Loucy (cell line): ENCODE data around the gene GCLC.

Experiments used
- H2AFZ ChIP-seq: fragments of 200-600 bp; sonication (generic); 2 replicates; pipeline ENCODE4 v1.6.0; 2016; ENCODE audit warnings: antibody characterized with exemption, mild to moderate bottlenecking, low read length, moderate library complexity
- H3F3A ChIP-seq: fragments of 200-600 bp; 2 replicates; pipeline ENCODE4 v1.6.0; 2016; ENCODE audit warnings: antibody characterized with exemption, low read depth, mild to moderate bottlenecking
- H3K27me3 ChIP-seq: fragments of 200-600 bp; sonication (generic); 2 replicates; pipeline ENCODE4 v1.6.1; 2014; ENCODE audit warnings: low read length, mild to moderate bottlenecking; ENCODE audit not compliant: insufficient read depth, poor library complexity, severe bottlenecking
- H3K36me3 ChIP-seq: fragments of 200-600 bp; sonication (generic); 2 replicates; pipeline ENCODE4 v1.6.1; 2016; ENCODE audit warnings: low read length; ENCODE audit not compliant: insufficient read depth
- H3K4me1 ChIP-seq: fragments of 200-600 bp; sonication (generic); 2 replicates; pipeline ENCODE4 v1.5.1; 2014; ENCODE audit warnings: low read length, mild to moderate bottlenecking; ENCODE audit not compliant: insufficient read depth, poor library complexity, severe bottlenecking
- H3K4me2 ChIP-seq: fragments of 200-600 bp; sonication (generic); 2 replicates; pipeline ENCODE4 v1.6.0; 2014; ENCODE audit warnings: antibody characterized with exemption, low read length, low read depth, mild to moderate bottlenecking; ENCODE audit not compliant: poor library complexity, severe bottlenecking
- H3K4me3 ChIP-seq: fragments of 200-600 bp; sonication (generic); 2 replicates; pipeline ENCODE4 v1.5.1; 2014; ENCODE audit warnings: low read length, mild to moderate bottlenecking, mixed read lengths; ENCODE audit not compliant: poor library complexity, severe bottlenecking
- H3K79me2 ChIP-seq: fragments of 200-600 bp; sonication (generic); 2 replicates; pipeline ENCODE4 v1.6.1; 2014; ENCODE audit warnings: low read length; ENCODE audit not compliant: insufficient read depth
- H3K9ac ChIP-seq: fragments of 200-600 bp; sonication (generic); 2 replicates; pipeline ENCODE4 v1.6.0; 2014; ENCODE audit warnings: mild to moderate bottlenecking, low read depth, low read length, moderate library complexity; ENCODE audit not compliant: poor library complexity, severe bottlenecking
- H3K9me2 ChIP-seq: fragments of 200-600 bp; sonication (generic); replicated peaks from 2 replicates; pipeline ENCODE4 v1.6.1; 2016; ENCODE audit warnings: low read depth, low read length, mixed read lengths
- H3K9me3 ChIP-seq: fragments of 200-600 bp; sonication (generic); 2 replicates; pipeline ENCODE4 v1.6.1; 2014; ENCODE audit warnings: mild to moderate bottlenecking, antibody characterized with exemption, low read length, low read depth; ENCODE audit not compliant: insufficient read depth
- H4K20me1 ChIP-seq: fragments of 200-600 bp; sonication (generic); 2 replicates; pipeline ENCODE4 v1.6.0; 2014; ENCODE audit warnings: antibody characterized with exemption, low read length, mild to moderate bottlenecking; ENCODE audit not compliant: insufficient read depth, poor library complexity, severe bottlenecking
- CTCF ChIP-seq: fragments of 200-600 bp; sonication (generic); conservative IDR thresholded peaks from 2 replicates; pipeline ENCODE4 v1.5.1; 2014; ENCODE audit warnings: mild to moderate bottlenecking, antibody characterized with exemption, low read length
- EZH2phosphoT487 ChIP-seq: fragments of 200-600 bp; IDR thresholded peaks from 2 replicates; pipeline ENCODE4 v1.6.1; 2018; ENCODE audit warnings: antibody characterized with exemption, mild to moderate bottlenecking, moderate library complexity, borderline replicate concordance

Gene GCLC

GRCh38 chr6:53523511-53524454 lies 21.1 kb downstream of the GCLC start:
- no peak overlapping the region for H2AFZ ChIP-seq
- no peaks in the 10 kb centered on the region for H3K4me1 ChIP-seq
- TF ChIP-seq CTCF (no peak), EZH2phosphoT487 (no peak)
- peaks cover 82% of the 10 kb centered on the region for H3K79me2 ChIP-seq
- H3K4me3 ChIP-seq = no peak overlapping the region
- no peak overlapping the region for H3K4me2 ChIP-seq
- H3K9ac ChIP-seq = no peak overlapping the region
- no peaks in the 10 kb centered on the region for H3K9me3 ChIP-seq
- H3K9me2 ChIP-seq = no peaks in the 10 kb centered on the region
- H3K36me3 ChIP-seq = peaks cover 19% of the 10 kb centered on the region; the same call in 1 of the 2 replicates
- H3F3A ChIP-seq = no peaks in the 10 kb centered on the region
- H3K27me3 ChIP-seq = no peaks in the 10 kb centered on the region
- H4K20me1 ChIP-seq = peaks cover 35% of the 10 kb centered on the region

GRCh38 chr6:53520320-53520928 lies 24.5 kb downstream of the GCLC start:
- Histone ChIP-seq H3K36me3 (peaks cover 44% of the 10 kb centered on the region), H4K20me1 (peaks cover 13% of the 10 kb centered on the region), H3K79me2 (peaks cover 49% of the 10 kb centered on the region)

GRCh38 chr6:53518862-53519261 lies 26.0 kb downstream of the GCLC start:
- Histone ChIP-seq H3K9me2 (no peaks in the 10 kb centered on the region), H3K9me3 (no peaks in the 10 kb centered on the region), H3K79me2 (peaks cover 34% of the 10 kb centered on the region), H3K4me3 (no peak overlapping the region), H3K4me2 (no peak overlapping the region), H3K4me1 (no peaks in the 10 kb centered on the region), H2AFZ (no peak overlapping the region), H3F3A (no peaks in the 10 kb centered on the region), H3K9ac (no peak overlapping the region), H4K20me1 (peaks cover 4% of the 10 kb centered on the region), H3K36me3 (peaks cover 59% of the 10 kb centered on the region), H3K27me3 (no peaks in the 10 kb centered on the region)
- TF ChIP-seq CTCF (no peak), EZH2phosphoT487 (no peak)

More at GRCh38 chr6:53520320-53520928, 24.5 kb downstream of the GCLC start:
- Histone ChIP-seq H3K4me1 (no peaks in the 10 kb centered on the region), H3F3A (no peaks in the 10 kb centered on the region), H3K9ac (no peak overlapping the region), H3K4me2 (no peak overlapping the region), H2AFZ (no peak overlapping the region), H3K9me2 (no peaks in the 10 kb centered on the region), H3K27me3 (no peaks in the 10 kb centered on the region), H3K9me3 (no peaks in the 10 kb centered on the region), H3K4me3 (no peak overlapping the region)
- no peak for TF ChIP-seq EZH2phosphoT487
- TF ChIP-seq CTCF = no peak
